ENCODE results near the gene GBF1.

The GBF1 gene

DNA sequence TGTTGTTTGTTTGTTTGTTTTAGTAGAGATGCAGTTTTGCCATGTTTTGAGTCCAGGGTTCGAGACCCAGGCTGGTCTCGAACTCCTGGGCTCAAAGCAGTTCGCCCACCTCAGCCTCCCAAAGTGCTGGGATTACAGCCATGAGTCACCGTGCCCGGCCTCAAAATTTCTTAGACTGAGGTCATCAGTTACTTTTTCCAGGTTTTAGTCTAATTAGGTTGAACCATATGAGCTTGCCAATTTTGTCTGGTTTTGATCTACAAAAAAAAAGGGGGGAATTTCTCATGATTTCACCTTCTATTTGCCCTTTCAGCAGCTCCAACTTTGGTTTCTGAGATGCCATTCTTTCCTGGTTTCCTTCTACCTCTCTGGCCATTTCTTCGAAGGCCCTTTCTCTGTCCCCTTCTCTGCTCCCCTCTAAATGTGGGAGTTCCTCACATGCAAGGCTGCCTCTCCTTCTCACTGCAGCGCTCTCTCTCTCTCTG, 181.5 kb downstream of the GBF1 start:
- no peak overlapping the region for H3K4me3 ChIP-seq (ENCODE audit: low read depth, low read length)
- in situ Hi-C loops (cut with HindIII; ENCODE audit: low sequenced_read_pairs), result no loop called here
- no peak for DNase-seq (ENCODE audit: low read depth)
- TF ChIP-seq, protein P1, sequence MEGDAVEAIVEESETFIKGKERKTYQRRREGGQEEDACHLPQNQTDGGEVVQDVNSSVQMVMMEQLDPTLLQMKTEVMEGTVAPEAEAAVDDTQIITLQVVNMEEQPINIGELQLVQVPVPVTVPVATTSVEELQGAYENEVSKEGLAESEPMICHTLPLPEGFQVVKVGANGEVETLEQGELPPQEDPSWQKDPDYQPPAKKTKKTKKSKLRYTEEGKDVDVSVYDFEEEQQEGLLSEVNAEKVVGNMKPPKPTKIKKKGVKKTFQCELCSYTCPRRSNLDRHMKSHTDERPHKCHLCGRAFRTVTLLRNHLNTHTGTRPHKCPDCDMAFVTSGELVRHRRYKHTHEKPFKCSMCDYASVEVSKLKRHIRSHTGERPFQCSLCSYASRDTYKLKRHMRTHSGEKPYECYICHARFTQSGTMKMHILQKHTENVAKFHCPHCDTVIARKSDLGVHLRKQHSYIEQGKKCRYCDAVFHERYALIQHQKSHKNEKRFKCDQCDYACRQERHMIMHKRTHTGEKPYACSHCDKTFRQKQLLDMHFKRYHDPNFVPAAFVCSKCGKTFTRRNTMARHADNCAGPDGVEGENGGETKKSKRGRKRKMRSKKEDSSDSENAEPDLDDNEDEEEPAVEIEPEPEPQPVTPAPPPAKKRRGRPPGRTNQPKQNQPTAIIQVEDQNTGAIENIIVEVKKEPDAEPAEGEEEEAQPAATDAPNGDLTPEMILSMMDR (IDR thresholded peaks at IDR 0.05; ENCODE audit: low read depth, low read length, missing control alignments), result no peak

DNA sequence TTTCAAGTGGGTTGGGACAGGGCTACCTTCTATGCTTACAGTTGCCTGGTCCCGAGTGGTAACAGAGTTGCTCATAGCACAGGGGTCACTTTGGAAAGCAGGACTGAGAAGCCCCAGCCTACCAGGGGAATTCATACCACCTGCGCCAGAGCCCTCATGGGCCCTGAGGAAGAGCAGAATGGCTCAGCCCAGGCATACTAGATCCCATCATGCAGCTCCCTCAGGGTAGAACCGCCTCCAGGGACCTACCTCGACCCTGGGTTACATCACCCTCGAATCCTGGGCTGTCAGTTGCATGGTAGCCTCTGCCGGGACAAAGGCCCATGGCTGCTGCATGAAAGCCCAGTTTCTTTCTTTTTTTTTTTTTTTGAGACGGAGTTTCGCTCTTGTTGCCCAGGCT, 184.1 kb downstream of the GBF1 start:
- DNase-seq (ENCODE audit: low read depth), result no peak
- in situ Hi-C loops (cut with HindIII; ENCODE audit: low sequenced_read_pairs), result no loop called here
- no peak overlapping the region for H3K4me3 ChIP-seq (ENCODE audit: low read depth, low read length)
- TF ChIP-seq, protein P1 (IDR thresholded peaks at IDR 0.05; ENCODE audit: low read depth, low read length, missing control alignments), result no peak

DNA sequence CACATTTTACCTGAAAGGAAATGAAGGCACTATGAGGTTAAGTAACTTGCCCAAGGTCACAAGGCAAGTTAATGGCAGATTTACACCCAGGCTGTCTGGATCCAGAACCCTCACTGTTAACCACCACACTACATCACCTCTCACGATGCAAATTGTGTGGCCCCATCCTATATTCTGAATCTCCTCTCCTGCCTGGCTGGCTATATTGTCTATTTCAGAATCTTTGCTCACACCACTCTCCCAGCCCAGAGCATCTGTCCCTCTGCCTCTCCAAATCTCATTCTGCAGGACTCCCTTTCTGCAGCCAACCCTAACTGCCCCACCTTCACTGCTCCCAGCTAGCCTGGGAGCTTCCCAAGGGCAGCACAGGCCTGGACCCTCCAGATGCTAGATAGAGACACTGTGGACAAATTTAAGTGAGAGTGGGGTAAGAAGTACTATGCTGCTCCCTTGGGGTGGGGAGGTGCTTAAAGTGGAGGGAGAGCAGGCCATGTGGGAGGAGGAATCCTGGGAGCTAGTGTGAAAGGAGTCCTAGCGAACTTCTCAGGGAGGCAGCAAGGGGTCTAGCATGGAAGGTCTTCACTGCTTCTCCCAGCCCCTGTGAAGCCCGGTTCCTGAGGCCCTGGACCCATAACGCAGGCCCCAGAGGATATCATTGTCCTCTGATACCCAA, 186.3 kb downstream of the GBF1 start:
- in situ Hi-C loops (cut with HindIII; ENCODE audit: low sequenced_read_pairs), result no loop called here
- H3K4me3 ChIP-seq (ENCODE audit: low read depth, low read length), result peak overlapping the region; percentile 91
- no peak for DNase-seq (ENCODE audit: low read depth)
- TF ChIP-seq, protein P1 (IDR thresholded peaks at IDR 0.05; ENCODE audit: low read depth, low read length, missing control alignments), result peak; percentile 1
